H1 (cell line): Measurements from ENCODE around the gene ACOT7. TPM values are rescaled to one million over a fixed set of nuclear protein-coding genes. Genes with fewer than 3 reads are reported as not detected.

Source experiments
- CTCF ChIA-PET: fragments of 300-600 bp; sonication (Branson Sonifier 250); formaldehyde crosslinking; loops from one replicate; lab custom pipeline; 2021; ENCODE audit not compliant: partially characterized antibody; lab: Charles Lee
- POLR2A ChIA-PET: fragments of 300-600 bp; sonication (Branson Sonifier 250); formaldehyde crosslinking; loops from one replicate; lab custom pipeline; 2021; ENCODE audit warnings: inconsistent platforms; ENCODE audit not compliant: partially characterized antibody; lab: Charles Lee
- DNase-seq, 2 experiments: peaks; one replicate each; pipeline versions ENCODE4 v3.0.0 to v3.0.0-alpha.2; 2010 to 2022; ENCODE audit warnings: low spot score in 2 of 2, low read depth in 1 of 2, mixed read lengths in 1 of 2
- FAIRE-seq: peaks from 2 replicates; lab custom pipeline; 2011; peaks lifted over from hg19 to GRCh38; lab: Jason Lieb, UNC
- H2AFZ ChIP-seq: 2 replicates; pipeline ENCODE4 v1.8.1; 2012; ENCODE audit warnings: low read length, inconsistent platforms
- H2AK5ac ChIP-seq: 2 replicates; pipeline ENCODE4 v1.6.1; 2013; ENCODE audit warnings: low read depth, low read length
- H2BK120ac ChIP-seq: replicated peaks from 2 replicates; pipeline ENCODE3; 2013; ENCODE audit warnings: low read depth, low read length, inconsistent platforms
- H2BK12ac ChIP-seq: 2 replicates; pipeline ENCODE4 v1.6.1; 2013; ENCODE audit warnings: low read depth, low read length
- H2BK15ac ChIP-seq: 2 replicates; pipeline ENCODE4 v1.6.1; 2013; ENCODE audit warnings: low read length
- H2BK20ac ChIP-seq: 2 replicates; pipeline ENCODE4 v1.6.1; 2013; ENCODE audit warnings: low read length
- H2BK5ac ChIP-seq: 2 replicates; pipeline ENCODE4 v1.6.1; 2013; ENCODE audit warnings: low read depth, low read length
- H3K14ac ChIP-seq: 2 replicates; pipeline ENCODE4 v1.6.1; 2013; ENCODE audit warnings: inconsistent platforms; ENCODE audit not compliant: insufficient read length
- H3K18ac ChIP-seq: 2 replicates; pipeline ENCODE4 v1.6.1; 2013; ENCODE audit warnings: low read length; ENCODE audit errors: extremely low read depth
- H3K23ac ChIP-seq: 2 replicates; pipeline ENCODE4 v1.6.1; 2013; ENCODE audit warnings: inconsistent platforms; ENCODE audit not compliant: insufficient read length
- H3K23me2 ChIP-seq: 2 replicates; pipeline ENCODE4 v1.6.1; 2013; ENCODE audit warnings: low read depth, low read length
- H3K27ac ChIP-seq: 2 replicates; pipeline ENCODE4 v1.6.1; 2011; ENCODE audit warnings: low read depth, low read length, inconsistent platforms
- H3K27me3 ChIP-seq, 4 experiments: replicated peaks in 1 of 4; 1 replicate in 1 of 4; 2 replicates in 3 of 4; pipeline versions ENCODE4 v1.6.1 to v1.8.1; 2011 to 2013; ENCODE audit warnings: low read length in 3 of 4, mild to moderate bottlenecking in 3 of 4, inconsistent platforms in 2 of 4, mixed read lengths in 2 of 4, moderate library complexity in 1 of 4; ENCODE audit not compliant: control insufficient read depth in 3 of 4, insufficient read depth in 3 of 4; ENCODE audit errors: extremely low read depth in 1 of 4
- H3K36me3 ChIP-seq, 4 experiments: 2 replicates each; pipeline versions ENCODE4 v1.6.1 to v1.8.1; 2011 to 2013; ENCODE audit warnings: mild to moderate bottlenecking in 4 of 4, low read length in 3 of 4, moderate library complexity in 2 of 4, control low read depth in 1 of 4, inconsistent platforms in 1 of 4; ENCODE audit not compliant: insufficient read depth in 4 of 4, control insufficient read depth in 2 of 4
- H3K4ac ChIP-seq: replicated peaks from 2 replicates; pipeline ENCODE3; 2013; ENCODE audit warnings: low read length, low read depth, mixed read lengths, inconsistent platforms; ENCODE audit not compliant: insufficient read length
- H3K4me1 ChIP-seq, 4 experiments: replicated peaks in 1 of 4; 1 replicate in 1 of 4; 2 replicates in 3 of 4; pipeline versions ENCODE4 v1.6.1 to v1.8.1; 2011 to 2013; ENCODE audit warnings: low read length in 3 of 4, inconsistent platforms in 2 of 4, mixed read lengths in 1 of 4; ENCODE audit not compliant: insufficient read depth in 4 of 4, control insufficient read depth in 3 of 4
- H3K4me2 ChIP-seq, 2 experiments: 2 replicates each; pipeline versions ENCODE4 v1.6.1 to v1.8.1; 2011 to 2013; ENCODE audit warnings: low read depth in 2 of 2, low read length in 2 of 2, control low read depth in 1 of 2, inconsistent platforms in 1 of 2, mild to moderate bottlenecking in 1 of 2; ENCODE audit not compliant: insufficient read depth in 1 of 2
- H3K4me3 ChIP-seq, 4 experiments: fragments of 200-600, 300-600 bp in 1 of 4; sonication (generic), shearing (Covaris generic), sonication (Bioruptor Twin) in 1 of 4; 2 replicates each; pipeline versions ENCODE4 v1.5.1 to v1.8.1; 2011 to 2016; ENCODE audit warnings: low read length in 4 of 4, low read depth in 3 of 4, control low read depth in 2 of 4, inconsistent platforms in 2 of 4, mild to moderate bottlenecking in 2 of 4, mixed read lengths in 1 of 4, moderate library complexity in 1 of 4; ENCODE audit not compliant: insufficient read depth in 2 of 4; ENCODE audit errors: extremely low read depth in 1 of 4
- H3K56ac ChIP-seq: replicated peaks from 2 replicates; pipeline ENCODE3; 2013; ENCODE audit warnings: low read depth, mild to moderate bottlenecking, mixed read lengths, low read length, inconsistent platforms; ENCODE audit not compliant: insufficient read length
- H3K79me1 ChIP-seq: 2 replicates; pipeline ENCODE4 v1.6.1; 2013; ENCODE audit warnings: low read depth, low read length, control low read depth
- H3K79me2 ChIP-seq, 2 experiments: 2 replicates each; pipeline versions ENCODE4 v1.6.1 to v1.8.1; 2012 to 2013; ENCODE audit warnings: low read length in 2 of 2, mild to moderate bottlenecking in 2 of 2, inconsistent platforms in 1 of 2; ENCODE audit not compliant: insufficient read depth in 2 of 2, control insufficient read depth in 1 of 2
- H3K9ac ChIP-seq, 4 experiments: replicated peaks in 1 of 4; 1 replicate in 1 of 4; 2 replicates in 3 of 4; pipeline versions ENCODE4 v1.6.1 to v1.8.1; 2011 to 2013; ENCODE audit warnings: low read depth in 3 of 4, low read length in 3 of 4, control low read depth in 2 of 4, mild to moderate bottlenecking in 2 of 4, moderate library complexity in 2 of 4, inconsistent platforms in 1 of 4; ENCODE audit errors: extremely low read depth in 1 of 4
- H3K9me3 ChIP-seq, 2 experiments: 2 replicates each; pipeline versions ENCODE4 v1.6.1 to v1.8.1; 2012 to 2013; ENCODE audit warnings: mild to moderate bottlenecking in 2 of 2, moderate library complexity in 2 of 2, control low read depth in 1 of 2, inconsistent platforms in 1 of 2, low read depth in 1 of 2, low read length in 1 of 2, mixed read lengths in 1 of 2; ENCODE audit not compliant: insufficient read depth in 2 of 2
- H4K20me1 ChIP-seq, 2 experiments: replicated peaks in 1 of 2; 2 replicates each; pipeline versions ENCODE3 to v1.8.1; 2011 to 2013; ENCODE audit warnings: inconsistent platforms in 2 of 2, low read length in 2 of 2, mild to moderate bottlenecking in 1 of 2; ENCODE audit not compliant: insufficient read depth in 2 of 2, control insufficient read depth in 1 of 2
- H4K5ac ChIP-seq: 2 replicates; pipeline ENCODE4 v1.6.1; 2013; ENCODE audit warnings: low read length, low read depth, mixed read lengths, inconsistent platforms; ENCODE audit not compliant: insufficient read length
- H4K8ac ChIP-seq: 2 replicates; pipeline ENCODE4 v1.8.0; 2013; ENCODE audit warnings: mild to moderate bottlenecking, moderate library complexity, low read length, inconsistent platforms; ENCODE audit not compliant: insufficient read depth; ENCODE audit errors: extremely low read depth
- H4K91ac ChIP-seq: replicated peaks from 2 replicates; pipeline ENCODE3; 2013; ENCODE audit warnings: low read length, mixed read lengths, inconsistent platforms; ENCODE audit not compliant: insufficient read length
- CREB1 ChIP-seq: IDR thresholded peaks from 2 replicates; pipeline ENCODE4 v1.6.1; 2012; ENCODE audit warnings: inconsistent platforms
- EP300 ChIP-seq, 2 experiments: IDR thresholded peaks; 1 replicate in 1 of 2; 2 replicates in 1 of 2; pipeline ENCODE4 v1.6.1; 2011 to 2012; ENCODE audit warnings: low read depth in 2 of 2, low read length in 2 of 2, mild to moderate bottlenecking in 2 of 2, borderline replicate concordance in 1 of 2, inconsistent platforms in 1 of 2, moderate library complexity in 1 of 2
- POLR2A ChIP-seq, 2 experiments: IDR thresholded peaks; 1 replicate in 1 of 2; 2 replicates in 1 of 2; pipeline ENCODE4 v1.6.1; 2011; ENCODE audit warnings: low read depth in 2 of 2, low read length in 2 of 2, mild to moderate bottlenecking in 2 of 2; ENCODE audit errors: control extremely low read depth in 1 of 2
- RXRA ChIP-seq: IDR thresholded peaks from 2 replicates; pipeline ENCODE4 v1.6.1; 2011; ENCODE audit warnings: low read depth, mild to moderate bottlenecking, low read length, moderate library complexity; ENCODE audit not compliant: insufficient read depth
- WGBS, 2 experiments: shearing (Covaris generic) in 1 of 2; methylation state at CpG; one replicate each; pipeline versions ENCODE4 v1.1.6 to v1.1.7; 2013 to 2015; ENCODE audit warnings: low lambda C conversion rate in 2 of 2, mixed read lengths in 2 of 2, inconsistent platforms in 1 of 2, low coverage in 1 of 2, missing lambda C conversion rate in 1 of 2; ENCODE audit not compliant: insufficient replicate concordance in 2 of 2, insufficient coverage in 1 of 2, insufficient read length in 1 of 2; ENCODE audit errors: extremely low coverage in 1 of 2, missing lambda C conversion rate in 1 of 2; 5-methylcytosine and 5-hydroxymethylcytosine counted together
- polyA plus RNA-seq, 7 experiments: library from polyadenylated mRNA; depleted of rRNA in 3 of 7; stranded (reverse) in 5 of 7; unstranded in 2 of 7; fragments of >200 nt in 5 of 7; fragments of 200-250 nt in 2 of 7; gene quantifications; 1 replicate in 5 of 7; 2 replicates in 1 of 7; 4 replicates in 1 of 7; pipeline versions ENCODE4 v1.2.1 to v1.2.3, GENCODE V29; 2011 to 2013; ENCODE audit warnings: missing spikeins in 2 of 7, mixed read lengths in 2 of 7
- total RNA-seq: library from RNA; stranded (reverse); fragmentation: NEBNext Ultra II Directional; extraction: Animal tissue kit (Norgen Biotek cat#: 25700); gene quantifications from 2 replicates; pipeline ENCODE4 v1.2.1, GENCODE V29; 2021

ACOT7 gene
- total and polyA plus RNA-seq, 2 of the 8 experiments (the other 6 are each of a cell fraction or from before 2014, with no cell fraction given) = 151 to 214 TPM

DNA sequence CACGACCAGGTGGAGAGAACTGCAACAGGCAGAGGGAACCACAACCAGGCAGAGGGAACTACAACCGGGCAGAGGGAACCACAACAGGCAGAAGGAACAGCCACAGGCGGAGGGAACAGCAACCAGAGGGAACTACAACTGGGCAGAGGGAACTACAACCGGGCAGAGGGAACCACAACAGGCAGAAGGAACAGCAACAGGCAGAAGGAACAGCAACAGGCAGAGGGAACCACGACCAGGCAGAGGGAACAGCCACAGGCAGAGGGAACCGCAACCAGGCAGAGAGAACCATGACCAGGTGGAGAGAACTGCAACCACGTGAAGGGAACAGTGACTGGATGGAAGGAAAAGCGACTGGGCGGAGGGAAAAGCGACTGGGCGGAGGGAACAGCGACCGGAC is 85.1 kb downstream of the ACOT7 start:
- Histone ChIP-seq H3K9me3 (peaks cover 10 to 25% of the 10 kb centered on the region in 2 experiments; a peak in 3 of 4 replicates), H2AK5ac (no peak overlapping the region), H3K36me3 (peaks cover 0 to 13% (median 6%) of the 10 kb centered on the region in 4 experiments; a peak in 4 of 8 replicates), H3K23ac (no peak overlapping the region), H2BK5ac (no peak overlapping the region), H3K14ac (no peak overlapping the region), H3K79me2 (no peaks in the 10 kb centered on the region), H4K5ac (no peak overlapping the region), H4K91ac (no peak overlapping the region), H2AFZ (no peak overlapping the region), H3K4ac (no peak overlapping the region), H3K18ac (no peak overlapping the region), H3K27me3 (no peaks in the 10 kb centered on the region), H3K27ac (no peak overlapping the region), H2BK12ac (no peak overlapping the region), H3K79me1 (peaks cover 4% of the 10 kb centered on the region; the same call in 1 of the 2 replicates), H3K4me3 (no peak overlapping the region), H2BK20ac (no peak overlapping the region), H3K56ac (no peak overlapping the region), H3K23me2 (no peaks in the 10 kb centered on the region), H3K4me1 (no peaks in the 10 kb centered on the region), H2BK15ac (no peak overlapping the region), H3K9ac (no peak overlapping the region), H2BK120ac (no peak overlapping the region), H3K4me2 (no peak overlapping the region), H4K20me1 (peaks cover 0 to 2% of the 10 kb centered on the region in 2 experiments), H4K8ac (no peak overlapping the region)
- TF ChIP-seq EP300 (IDR thresholded peaks at IDR 0.05; ENCODE audit: borderline replicate concordance in 1 of 2, low read depth in 2 of 2, low read length in 2 of 2) = no peak
- no peak for TF ChIP-seq POLR2A (IDR thresholded peaks at IDR 0.05; ENCODE audit: control extremely low read depth in 1 of 2, low read depth in 2 of 2, low read length in 2 of 2)
- TF ChIP-seq RXRA = no peak
- TF ChIP-seq CREB1 = no peak
- ChIA-PET CTCF (no interaction called here), POLR2A (no interaction called here)
- DNase-seq = no peak
- 88% methylated on average over 13 of the region's 13 CpGs; no CpG with 5 or more reads in 1 of the 2 experiments for whole genome bisulfite sequencing, 2 experiments
- no peak for FAIRE-seq
